ENCODE results near the gene NUDT21. TPM values are rescaled to one million over a fixed set of nuclear protein-coding genes. Genes with fewer than 3 reads are reported as not detected.

NUDT21 gene
- total RNA-seq, 1 experiment from 2014 or later, result 97.6 TPM

- Histone ChIP-seq H3K9me3 (ENCODE audit: control insufficient read depth, insufficient read depth, low read depth, low read length) (no peaks in the 10 kb centered on the region), H3K27me3 (ENCODE audit: control insufficient read depth, insufficient read depth, low read length) (no peaks in the 10 kb centered on the region), H3K4me3 (ENCODE audit: low read depth in 2 of 2, low read length in 2 of 2) (no peak overlapping the region), H3K36me3 (ENCODE audit: control insufficient read depth, insufficient read depth, low read length) (peaks cover 8% of the 10 kb centered on the region; the same call in 1 of the 2 replicates), H3K4me1 (ENCODE audit: control insufficient read depth, insufficient read depth, low read length) (no peaks in the 10 kb centered on the region), H3K27ac (ENCODE audit: low read length) (no peak overlapping the region)
- BruUV-seq (replicated peaks), result no TSS peak
- no peak for ATAC-seq
- DNase-seq (ENCODE audit: low read depth, low spot score), result no peak
- ChIA-PET CTCF (no interaction called here), POLR2A (interaction anchor here (0.6 kb wide), 1 partner anchor 293 kb away, joined by 3 read pairs; the partner anchor contains the start of gene NUP93)
- TF ChIP-seq, protein P1, sequence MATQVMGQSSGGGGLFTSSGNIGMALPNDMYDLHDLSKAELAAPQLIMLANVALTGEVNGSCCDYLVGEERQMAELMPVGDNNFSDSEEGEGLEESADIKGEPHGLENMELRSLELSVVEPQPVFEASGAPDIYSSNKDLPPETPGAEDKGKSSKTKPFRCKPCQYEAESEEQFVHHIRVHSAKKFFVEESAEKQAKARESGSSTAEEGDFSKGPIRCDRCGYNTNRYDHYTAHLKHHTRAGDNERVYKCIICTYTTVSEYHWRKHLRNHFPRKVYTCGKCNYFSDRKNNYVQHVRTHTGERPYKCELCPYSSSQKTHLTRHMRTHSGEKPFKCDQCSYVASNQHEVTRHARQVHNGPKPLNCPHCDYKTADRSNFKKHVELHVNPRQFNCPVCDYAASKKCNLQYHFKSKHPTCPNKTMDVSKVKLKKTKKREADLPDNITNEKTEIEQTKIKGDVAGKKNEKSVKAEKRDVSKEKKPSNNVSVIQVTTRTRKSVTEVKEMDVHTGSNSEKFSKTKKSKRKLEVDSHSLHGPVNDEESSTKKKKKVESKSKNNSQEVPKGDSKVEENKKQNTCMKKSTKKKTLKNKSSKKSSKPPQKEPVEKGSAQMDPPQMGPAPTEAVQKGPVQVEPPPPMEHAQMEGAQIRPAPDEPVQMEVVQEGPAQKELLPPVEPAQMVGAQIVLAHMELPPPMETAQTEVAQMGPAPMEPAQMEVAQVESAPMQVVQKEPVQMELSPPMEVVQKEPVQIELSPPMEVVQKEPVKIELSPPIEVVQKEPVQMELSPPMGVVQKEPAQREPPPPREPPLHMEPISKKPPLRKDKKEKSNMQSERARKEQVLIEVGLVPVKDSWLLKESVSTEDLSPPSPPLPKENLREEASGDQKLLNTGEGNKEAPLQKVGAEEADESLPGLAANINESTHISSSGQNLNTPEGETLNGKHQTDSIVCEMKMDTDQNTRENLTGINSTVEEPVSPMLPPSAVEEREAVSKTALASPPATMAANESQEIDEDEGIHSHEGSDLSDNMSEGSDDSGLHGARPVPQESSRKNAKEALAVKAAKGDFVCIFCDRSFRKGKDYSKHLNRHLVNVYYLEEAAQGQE (IDR thresholded peaks at IDR 0.05; ENCODE audit: insufficient read depth in 1 of 2, low read depth in 2 of 2, low read length in 1 of 2), result no peak
- no peak for TF ChIP-seq CTCF (IDR thresholded peaks at IDR 0.05)
- TF ChIP-seq SIN3A (IDR thresholded peaks at IDR 0.05; ENCODE audit: borderline replicate concordance, insufficient read depth, low read depth, low read length), result no peak
- no peak for TF ChIP-seq TCF7L2 (IDR thresholded peaks at IDR 0.05; ENCODE audit: low read depth, low read length)
- TF ChIP-seq POLR2AphosphoS5 (IDR thresholded peaks at IDR 0.05; ENCODE audit: low read depth, low read length), result no peak
- in situ Hi-C loops (cut with HindIII; ENCODE audit: low pct_unique_long_range_greater_than_20kb, low sequenced_read_pairs), result no loop called here
- intact Hi-C loops (cut with micrococcal nuclease; ENCODE audit: unreplicated experiment), result no loop called here
Observed at GRCh38 chr16:56436258-56436657, 14.9 kb downstream of the NUDT21 start.

GRCh38 chr16:56428091-56428490, 23.0 kb downstream of the NUDT21 start:
- H3K27me3 ChIP-seq (ENCODE audit: control insufficient read depth, insufficient read depth, low read length), result no peaks in the 10 kb centered on the region
- no peak for ATAC-seq
- peaks cover 5% of the 10 kb centered on the region; the same call in 1 of the 2 replicates for H3K36me3 ChIP-seq (ENCODE audit: control insufficient read depth, insufficient read depth, low read length)
- no peaks in the 10 kb centered on the region for H3K9me3 ChIP-seq (ENCODE audit: control insufficient read depth, insufficient read depth, low read depth, low read length)
- in situ Hi-C loops (cut with HindIII; ENCODE audit: low pct_unique_long_range_greater_than_20kb, low sequenced_read_pairs) (no loop called here), intact Hi-C loops (cut with micrococcal nuclease; ENCODE audit: unreplicated experiment) (no loop called here)
- no peak overlapping the region for H3K27ac ChIP-seq (ENCODE audit: low read length)
- CTCF ChIA-PET, result no interaction called here
- no TSS peak for BruUV-seq (replicated peaks)
- no peak for TF ChIP-seq TCF7L2 (IDR thresholded peaks at IDR 0.05; ENCODE audit: low read depth, low read length)
- no peak for TF ChIP-seq SIN3A (IDR thresholded peaks at IDR 0.05; ENCODE audit: borderline replicate concordance, insufficient read depth, low read depth, low read length)
- TF ChIP-seq POLR2AphosphoS5 (IDR thresholded peaks at IDR 0.05; ENCODE audit: low read depth, low read length), result no peak
- no peak for TF ChIP-seq CTCF (IDR thresholded peaks at IDR 0.05)
- TF ChIP-seq, protein P1 (IDR thresholded peaks at IDR 0.05; ENCODE audit: insufficient read depth in 1 of 2, low read depth in 2 of 2, low read length in 1 of 2), result no peak
- DNase-seq (ENCODE audit: low read depth, low spot score), result no peak
- H3K4me3 ChIP-seq (ENCODE audit: low read depth in 2 of 2, low read length in 2 of 2), result no peak overlapping the region
- POLR2A ChIA-PET, result no interaction called here
- peaks cover 8% of the 10 kb centered on the region for H3K4me1 ChIP-seq (ENCODE audit: control insufficient read depth, insufficient read depth, low read length)
